ENCODE measurements around the gene UBE4B. TPM values are rescaled to one million over a fixed set of nuclear protein-coding genes. Genes with fewer than 3 reads are reported as not detected.
"Not testable (repeated sequence)": the region's sequence is repeated elsewhere in the genome, so short reads cannot be mapped to it uniquely, and the experiment has no call there.

The UBE4B gene
- total and polyA plus RNA-seq, 9 donors, result 27.3 to 45.1 (median 41.4) TPM

DNA sequence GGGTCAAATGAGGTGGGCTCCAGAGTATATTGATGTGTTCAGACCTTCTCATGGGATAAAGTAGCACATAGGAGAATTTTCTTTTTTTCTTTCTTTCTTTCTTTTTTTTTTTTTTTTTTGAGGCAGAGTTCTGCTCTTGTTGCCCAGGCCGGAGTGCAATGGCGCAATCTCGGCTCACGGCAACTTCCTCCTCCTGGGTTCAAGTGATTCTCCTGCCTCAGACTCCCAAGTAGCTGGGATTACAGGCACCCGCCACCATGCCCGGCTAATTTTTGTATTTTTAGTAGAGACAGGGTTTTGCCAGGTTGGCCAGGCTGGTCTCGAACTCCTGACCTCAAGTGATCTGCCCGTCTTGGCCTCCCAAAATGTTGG lies 74.7 kb downstream of the UBE4B start:
- not testable (repeated sequence) for DNase-seq; H3K4me1 ChIP-seq (ENCODE audit: control insufficient read depth, insufficient read depth, low read length); H3K4me3 ChIP-seq (ENCODE audit: low read length); H3K27ac ChIP-seq (ENCODE audit: low read length); H3K27me3 ChIP-seq (ENCODE audit: control insufficient read depth, insufficient read depth, low read length); H3K9me3 ChIP-seq (replicated peaks; ENCODE audit: control insufficient read depth, low read depth, low read length)
- WGBS (ENCODE audit: insufficient coverage), result 82% methylated on average over 7 of the region's 8 CpGs
- peaks cover 40% of the 10 kb centered on the region for H3K36me3 ChIP-seq (ENCODE audit: control insufficient read depth, insufficient read depth, low read length)

DNA sequence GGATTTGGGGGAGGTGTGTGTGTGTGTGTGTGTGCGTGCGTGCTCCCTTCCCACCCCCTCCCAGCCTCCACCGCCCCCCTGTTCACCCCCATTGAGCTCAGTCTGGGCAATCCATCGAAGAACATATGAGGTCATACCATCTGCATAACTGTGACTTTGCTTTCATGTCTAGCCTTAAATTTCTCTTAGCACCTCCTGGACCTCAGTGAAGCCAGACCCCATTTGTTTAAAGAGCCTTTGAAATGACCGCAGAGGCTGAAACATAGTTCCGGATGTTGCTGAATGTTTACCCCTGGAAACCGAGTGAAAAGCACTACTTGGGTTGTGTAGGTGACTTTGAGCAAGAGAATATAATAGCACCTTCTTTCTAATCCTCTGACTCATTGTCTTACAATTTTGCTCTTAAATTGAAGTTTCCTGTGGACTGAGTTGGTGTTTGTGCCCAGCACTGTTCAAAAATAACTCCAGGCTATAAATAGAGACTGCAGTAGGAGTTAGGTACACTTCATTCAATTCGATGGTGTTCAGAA lies 75.4 kb downstream of the UBE4B start:
- Histone ChIP-seq H3K4me3 (ENCODE audit: low read length) (no peak overlapping the region), H3K9me3 (replicated peaks; ENCODE audit: control insufficient read depth, low read depth, low read length) (no peaks in the 10 kb centered on the region), H3K27me3 (ENCODE audit: control insufficient read depth, insufficient read depth, low read length) (no peaks in the 10 kb centered on the region), H3K27ac (ENCODE audit: low read length) (peak overlapping the region; percentile 13), H3K36me3 (ENCODE audit: control insufficient read depth, insufficient read depth, low read length) (peaks cover 38% of the 10 kb centered on the region), H3K4me1 (ENCODE audit: control insufficient read depth, insufficient read depth, low read length) (peaks cover 4% of the 10 kb centered on the region)
- WGBS (ENCODE audit: insufficient coverage), result 33% methylated on average over 1 of the region's 8 CpGs
- DNase-seq, result peak; percentile 30

DNA sequence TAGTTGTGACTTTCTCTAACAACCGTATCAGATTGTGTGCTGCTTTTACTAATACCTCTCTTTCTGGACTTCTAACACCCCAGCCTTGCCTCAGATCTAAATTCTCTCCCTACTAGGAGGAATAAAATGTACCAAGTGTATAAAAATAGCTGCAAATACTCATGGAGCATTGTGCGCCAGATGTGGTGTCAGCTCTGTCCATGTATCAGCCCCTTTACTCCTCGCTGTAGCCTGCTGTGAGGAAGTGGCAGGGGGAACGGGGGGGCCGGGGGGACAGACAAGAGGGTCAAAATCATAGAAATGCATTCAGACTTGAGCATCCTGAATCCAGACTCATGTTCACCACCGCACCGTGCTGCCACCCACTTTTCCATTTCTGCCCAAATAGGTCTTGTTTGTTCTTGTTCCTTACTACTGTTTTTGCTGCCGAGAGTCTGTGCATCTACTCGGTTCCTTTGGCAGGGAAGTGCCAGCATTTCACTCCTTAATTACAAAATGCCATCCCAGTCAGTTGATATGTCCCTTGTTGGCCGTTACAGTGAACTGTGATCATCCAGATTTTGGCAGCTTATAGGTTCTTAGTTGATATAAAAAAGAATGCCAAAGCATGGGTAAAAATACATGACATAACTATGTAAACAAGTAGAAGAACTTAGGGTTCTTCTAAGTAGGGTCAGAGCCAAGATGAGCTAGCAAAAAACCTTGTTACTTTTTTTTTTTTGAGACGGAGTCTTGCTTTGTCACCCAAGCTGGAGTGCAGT lies 76.4 kb downstream of the UBE4B start:
- no peak overlapping the region for H3K4me3 ChIP-seq (ENCODE audit: low read length)
- H3K36me3 ChIP-seq (ENCODE audit: control insufficient read depth, insufficient read depth, low read length), result peaks cover 34% of the 10 kb centered on the region
- no peaks in the 10 kb centered on the region for H3K9me3 ChIP-seq (replicated peaks; ENCODE audit: control insufficient read depth, low read depth, low read length)
- no peak for DNase-seq
- H3K27ac ChIP-seq (ENCODE audit: low read length), result no peak overlapping the region
- H3K4me1 ChIP-seq (ENCODE audit: control insufficient read depth, insufficient read depth, low read length), result peaks cover 4% of the 10 kb centered on the region
- 83% methylated on average over 7 of the region's 11 CpGs for WGBS (ENCODE audit: insufficient coverage)
- no peaks in the 10 kb centered on the region for H3K27me3 ChIP-seq (ENCODE audit: control insufficient read depth, insufficient read depth, low read length)

DNA sequence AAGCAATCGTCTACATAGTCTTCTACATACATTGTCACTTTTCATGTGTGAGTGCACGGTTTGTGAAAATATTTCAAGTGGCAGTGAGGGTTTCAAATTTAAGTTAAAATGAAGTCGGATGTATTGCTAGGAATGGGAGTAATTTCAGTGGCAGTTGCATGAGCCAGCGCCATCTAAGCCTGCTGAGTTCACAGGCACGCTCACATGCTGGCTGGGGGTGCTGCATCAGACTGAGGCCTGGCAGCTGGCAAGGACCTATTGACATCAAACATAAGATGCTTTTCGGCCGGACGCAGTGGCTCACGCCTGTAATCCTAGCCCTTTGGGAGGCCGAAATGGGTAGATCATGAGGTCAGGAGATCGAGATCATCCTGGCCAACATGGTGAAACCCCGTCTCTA lies 80.7 kb downstream of the UBE4B start:
- Histone ChIP-seq H3K27ac (ENCODE audit: low read length) (no peak overlapping the region), H3K36me3 (ENCODE audit: control insufficient read depth, insufficient read depth, low read length) (peaks cover 34% of the 10 kb centered on the region), H3K9me3 (replicated peaks; ENCODE audit: control insufficient read depth, low read depth, low read length) (no peaks in the 10 kb centered on the region), H3K4me1 (ENCODE audit: control insufficient read depth, insufficient read depth, low read length) (no peaks in the 10 kb centered on the region), H3K27me3 (ENCODE audit: control insufficient read depth, insufficient read depth, low read length) (no peaks in the 10 kb centered on the region), H3K4me3 (ENCODE audit: low read length) (no peak overlapping the region)
- 95% methylated on average over 7 of the region's 12 CpGs for WGBS (ENCODE audit: insufficient coverage)
- no peak for DNase-seq

DNA sequence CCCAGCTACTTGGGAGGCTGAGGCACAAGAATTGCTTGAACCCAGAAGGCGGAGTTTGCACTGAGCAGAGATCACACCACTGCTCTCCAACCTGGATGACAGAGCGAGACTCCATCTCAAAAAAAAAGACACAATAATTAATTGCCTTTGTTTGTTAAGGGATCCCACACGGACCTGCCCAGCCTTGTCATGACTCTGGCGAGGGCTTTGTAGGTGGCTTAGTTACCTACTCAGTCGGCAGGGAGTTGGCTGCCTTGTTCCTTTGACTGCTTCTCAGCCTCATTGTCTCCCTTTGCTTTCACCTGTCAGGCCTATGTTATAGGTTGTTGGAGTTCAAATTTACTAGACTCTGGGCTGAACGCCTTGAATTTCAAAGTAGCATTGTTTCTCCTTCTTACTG lies 82.0 kb downstream of the UBE4B start:
- H3K36me3 ChIP-seq (ENCODE audit: control insufficient read depth, insufficient read depth, low read length), result peaks cover 41% of the 10 kb centered on the region

DNA sequence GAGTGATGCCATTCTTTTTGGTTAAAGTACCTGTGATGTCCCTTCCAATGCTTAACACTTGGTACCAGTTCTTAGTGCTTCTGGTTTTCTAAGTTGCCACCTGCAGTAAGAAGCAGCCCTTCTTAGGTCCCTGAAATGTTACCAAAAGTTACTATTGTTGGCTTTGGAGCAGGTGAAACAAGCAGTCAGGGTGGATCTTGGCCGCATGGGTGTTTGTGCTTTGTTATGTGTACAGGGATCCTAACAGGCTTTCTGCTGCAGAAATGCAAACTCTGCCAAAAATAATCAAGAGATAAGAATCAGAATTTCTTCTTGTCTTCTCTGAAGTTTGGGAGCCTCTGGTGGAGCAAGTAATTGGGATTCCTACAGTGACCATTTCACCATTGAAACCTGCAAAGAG lies 84.4 kb downstream of the UBE4B start:
- no CpG with 5 or more reads among the region's 1 CpG for WGBS (ENCODE audit: insufficient coverage)
- H3K27ac ChIP-seq (ENCODE audit: low read length), result no peak overlapping the region
- no peak overlapping the region for H3K4me3 ChIP-seq (ENCODE audit: low read length)
- H3K36me3 ChIP-seq (ENCODE audit: control insufficient read depth, insufficient read depth, low read length), result peaks cover 44% of the 10 kb centered on the region
- no peaks in the 10 kb centered on the region for H3K27me3 ChIP-seq (ENCODE audit: control insufficient read depth, insufficient read depth, low read length)
- DNase-seq, result no peak
- H3K9me3 ChIP-seq (replicated peaks; ENCODE audit: control insufficient read depth, low read depth, low read length), result no peaks in the 10 kb centered on the region
- H3K4me1 ChIP-seq (ENCODE audit: control insufficient read depth, insufficient read depth, low read length), result no peaks in the 10 kb centered on the region

More for the DNA sequence above, 82.0 kb downstream of the UBE4B start:
- Histone ChIP-seq H3K27me3 (ENCODE audit: control insufficient read depth, insufficient read depth, low read length) (no peaks in the 10 kb centered on the region), H3K4me1 (ENCODE audit: control insufficient read depth, insufficient read depth, low read length) (no peaks in the 10 kb centered on the region), H3K9me3 (replicated peaks; ENCODE audit: control insufficient read depth, low read depth, low read length) (no peaks in the 10 kb centered on the region), H3K27ac (ENCODE audit: low read length) (no peak overlapping the region), H3K4me3 (ENCODE audit: low read length) (no peak overlapping the region)
- WGBS (ENCODE audit: insufficient coverage), result 100% methylated on average over 1 of the region's 6 CpGs
- no peak for DNase-seq

DNA sequence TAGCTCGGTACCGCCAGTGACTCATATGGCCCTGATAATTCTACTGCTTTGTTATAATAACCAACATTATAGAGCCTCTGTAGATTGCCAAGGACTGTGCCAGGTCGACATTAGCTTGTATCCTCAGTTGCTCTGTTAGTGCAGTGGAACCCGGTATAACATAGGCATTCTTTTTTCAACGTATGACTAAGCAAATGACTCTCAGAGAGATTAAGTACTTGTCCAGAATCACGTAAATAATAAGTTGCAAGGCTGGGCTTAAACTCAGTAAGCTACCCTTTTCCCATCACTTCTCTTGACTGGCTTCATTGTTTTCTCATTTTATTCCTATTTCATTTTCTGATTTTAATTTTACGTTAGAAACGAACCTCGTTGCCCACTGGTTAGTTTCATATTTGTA lies 85.1 kb downstream of the UBE4B start:
- WGBS (ENCODE audit: insufficient coverage), result 82% methylated on average over 4 of the region's 9 CpGs
- DNase-seq, result no peak
- no peaks in the 10 kb centered on the region for H3K4me1 ChIP-seq (ENCODE audit: control insufficient read depth, insufficient read depth, low read length)
- no peaks in the 10 kb centered on the region for H3K9me3 ChIP-seq (replicated peaks; ENCODE audit: control insufficient read depth, low read depth, low read length)
- no peak overlapping the region for H3K27ac ChIP-seq (ENCODE audit: low read length)
- H3K36me3 ChIP-seq (ENCODE audit: control insufficient read depth, insufficient read depth, low read length), result peaks cover 44% of the 10 kb centered on the region
- no peaks in the 10 kb centered on the region for H3K27me3 ChIP-seq (ENCODE audit: control insufficient read depth, insufficient read depth, low read length)
- H3K4me3 ChIP-seq (ENCODE audit: low read length), result no peak overlapping the region

DNA sequence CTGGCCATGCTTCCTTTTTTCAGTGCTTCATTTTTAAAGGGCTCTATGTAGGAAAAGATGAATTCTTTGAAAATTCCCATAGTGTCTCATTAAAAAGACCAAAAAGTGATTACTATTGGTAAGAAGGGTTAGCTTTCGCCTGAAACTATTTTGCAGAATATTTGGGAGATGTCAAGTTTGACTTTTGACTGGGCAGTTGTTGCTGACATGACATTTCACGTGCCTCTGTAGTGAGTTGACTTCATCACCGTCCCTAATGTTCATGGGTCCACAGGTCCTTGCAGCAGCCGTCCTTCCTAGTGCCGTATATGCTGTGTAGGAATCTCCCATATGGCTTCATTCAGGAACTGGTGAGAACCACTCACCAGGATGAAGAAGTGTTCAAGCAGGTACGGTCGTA lies 88.9 kb downstream of the UBE4B start:
- Histone ChIP-seq H3K4me3 (ENCODE audit: low read length) (no peak overlapping the region), H3K27ac (ENCODE audit: low read length) (no peak overlapping the region), H3K9me3 (replicated peaks; ENCODE audit: control insufficient read depth, low read depth, low read length) (no peaks in the 10 kb centered on the region), H3K27me3 (ENCODE audit: control insufficient read depth, insufficient read depth, low read length) (no peaks in the 10 kb centered on the region), H3K36me3 (ENCODE audit: control insufficient read depth, insufficient read depth, low read length) (peaks cover 31% of the 10 kb centered on the region), H3K4me1 (ENCODE audit: control insufficient read depth, insufficient read depth, low read length) (no peaks in the 10 kb centered on the region)
- 92% methylated on average over 5 of the region's 7 CpGs for WGBS (ENCODE audit: insufficient coverage)
- no peak for DNase-seq

DNA sequence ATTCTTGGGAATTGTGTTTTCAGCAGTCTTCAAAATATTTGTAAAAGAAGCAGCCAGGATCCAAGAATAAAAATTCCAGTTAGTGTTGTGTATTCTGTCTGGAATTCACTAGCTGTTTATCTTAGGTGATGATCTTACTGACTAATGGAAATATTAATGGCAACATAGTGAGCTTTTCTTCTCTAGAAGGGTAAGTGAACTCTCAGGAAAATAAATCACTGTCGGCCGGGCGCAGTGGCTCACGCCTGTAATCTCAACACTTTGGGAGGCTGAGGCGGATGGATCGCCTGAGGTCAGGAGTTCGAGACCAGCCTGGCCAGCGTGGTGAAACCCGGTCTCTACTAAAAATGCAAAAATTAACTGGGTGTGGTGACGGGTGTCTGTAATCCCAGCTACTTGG lies 90.2 kb downstream of the UBE4B start:
- DNase-seq, result no peak
- WGBS (ENCODE audit: insufficient coverage), result 88% methylated on average over 8 of the region's 10 CpGs

DNA sequence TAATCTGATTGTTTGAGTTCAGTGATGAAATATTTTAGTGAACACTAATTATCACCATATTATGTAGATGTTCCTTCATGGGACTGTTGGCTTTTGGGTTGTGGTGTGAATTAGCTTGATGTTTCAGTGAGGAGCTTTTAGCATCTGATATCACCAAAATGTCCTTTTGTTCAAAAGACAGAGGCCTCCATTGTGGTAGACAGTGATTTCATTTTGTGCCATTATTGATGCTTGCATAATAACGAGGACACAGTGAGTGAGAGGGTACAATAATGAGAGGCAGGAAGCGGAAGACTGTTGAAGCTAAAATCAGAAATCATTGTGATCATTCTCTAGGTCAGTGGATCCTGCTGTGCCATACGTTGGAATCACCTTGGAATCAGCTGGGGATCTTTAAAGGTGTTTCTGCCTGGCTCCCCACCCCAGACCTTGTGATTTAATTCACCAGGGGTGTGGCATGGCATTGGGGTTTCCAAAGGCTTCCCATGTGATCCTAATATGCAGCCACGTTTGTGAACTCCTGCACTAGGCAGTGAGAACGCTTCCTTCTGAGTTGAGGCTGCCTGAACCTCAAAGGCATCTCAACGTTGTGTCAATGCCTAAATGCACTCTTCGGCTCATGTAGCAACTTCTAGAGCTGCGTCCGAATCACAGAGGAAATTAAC lies 95.5 kb downstream of the UBE4B start:
- no peaks in the 10 kb centered on the region for H3K27me3 ChIP-seq (ENCODE audit: control insufficient read depth, insufficient read depth, low read length)
- WGBS (ENCODE audit: insufficient coverage), result 88% methylated on average over 7 of the region's 9 CpGs
- peaks cover 43% of the 10 kb centered on the region for H3K36me3 ChIP-seq (ENCODE audit: control insufficient read depth, insufficient read depth, low read length)
- no peak overlapping the region for H3K27ac ChIP-seq (ENCODE audit: low read length)
- no peaks in the 10 kb centered on the region for H3K9me3 ChIP-seq (replicated peaks; ENCODE audit: control insufficient read depth, low read depth, low read length)
- H3K4me3 ChIP-seq (ENCODE audit: low read length), result no peak overlapping the region
- H3K4me1 ChIP-seq (ENCODE audit: control insufficient read depth, insufficient read depth, low read length), result no peaks in the 10 kb centered on the region
- DNase-seq, result no peak

More for the DNA sequence above, 90.2 kb downstream of the UBE4B start:
- Histone ChIP-seq H3K9me3 (replicated peaks; ENCODE audit: control insufficient read depth, low read depth, low read length) (no peaks in the 10 kb centered on the region), H3K4me1 (ENCODE audit: control insufficient read depth, insufficient read depth, low read length) (no peaks in the 10 kb centered on the region), H3K36me3 (ENCODE audit: control insufficient read depth, insufficient read depth, low read length) (peaks cover 24% of the 10 kb centered on the region), H3K4me3 (ENCODE audit: low read length) (no peak overlapping the region), H3K27me3 (ENCODE audit: control insufficient read depth, insufficient read depth, low read length) (no peaks in the 10 kb centered on the region), H3K27ac (ENCODE audit: low read length) (no peak overlapping the region)
